GM21786 (cell line): Measurements from ENCODE around the gene A4GNT.
"Not testable (repeated sequence)": the region's sequence is repeated elsewhere in the genome, so short reads cannot be mapped to it uniquely, and the experiment has no call there.

Source experiments
- ATAC-seq: cut with Tn5 transposase; IDR thresholded peaks from one replicate; pipeline ENCODE4 v1.9.1; 2021; ENCODE audit not compliant: unreplicated experiment

The A4GNT gene

DNA sequence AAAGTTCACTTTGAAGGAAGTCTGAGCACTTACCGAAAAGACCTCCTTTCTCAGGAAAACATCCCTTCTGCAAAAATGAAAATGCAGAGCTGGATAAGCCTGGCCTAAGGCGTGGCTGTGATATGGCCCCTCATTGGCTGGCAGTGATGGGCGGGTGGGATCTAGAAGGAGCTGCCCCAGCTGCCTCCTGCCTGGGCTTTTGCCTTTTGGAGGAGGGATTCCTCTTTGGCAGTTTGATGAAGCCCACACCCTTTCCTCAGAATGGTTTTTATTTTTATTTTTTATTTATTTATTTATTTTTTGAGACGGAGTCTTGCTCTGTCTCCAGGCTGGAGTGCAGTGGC lies 12.8 kb downstream of the A4GNT start:
- ATAC-seq: no peak

GRCh38 chr3:138118612-138119422 lies 13.4 kb downstream of the A4GNT start:
- peak; percentile 83 for ATAC-seq

- ATAC-seq: no peak
These were observed 16.9 kb downstream of the A4GNT start, which contains the start of gene DZIP1L for GRCh38 chr3:138114988-138115971. Gene DZIP1L, minus strand, starts transcription at chr3:138115608. Its CDS starts 11,637 bp downstream, at chr3:138103971.

DNA sequence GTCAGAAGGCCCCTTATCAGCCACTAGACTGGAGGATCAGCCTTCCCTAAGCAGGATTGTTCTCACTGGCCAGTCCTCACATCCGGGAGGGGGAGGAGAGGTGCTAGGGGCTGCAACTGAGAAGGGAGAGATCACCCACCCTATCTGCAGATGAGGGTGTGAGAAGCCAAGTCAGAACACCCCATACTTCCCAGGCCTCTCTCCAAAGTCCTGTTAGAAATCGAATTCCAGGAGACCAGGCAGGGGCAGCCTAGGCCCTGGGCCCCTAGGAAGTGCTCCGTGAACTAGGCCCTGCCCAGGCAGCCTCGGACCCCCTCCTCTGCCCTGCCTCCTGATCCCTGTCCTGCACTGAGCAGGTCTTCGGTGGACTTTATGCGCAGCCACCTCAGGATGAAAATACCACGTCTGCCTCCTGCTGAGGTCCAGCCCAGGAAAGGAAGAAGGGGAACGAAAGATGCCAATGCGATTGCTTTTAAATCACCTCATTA lies 17.7 kb downstream of the A4GNT start:
- no peak for ATAC-seq

DNA sequence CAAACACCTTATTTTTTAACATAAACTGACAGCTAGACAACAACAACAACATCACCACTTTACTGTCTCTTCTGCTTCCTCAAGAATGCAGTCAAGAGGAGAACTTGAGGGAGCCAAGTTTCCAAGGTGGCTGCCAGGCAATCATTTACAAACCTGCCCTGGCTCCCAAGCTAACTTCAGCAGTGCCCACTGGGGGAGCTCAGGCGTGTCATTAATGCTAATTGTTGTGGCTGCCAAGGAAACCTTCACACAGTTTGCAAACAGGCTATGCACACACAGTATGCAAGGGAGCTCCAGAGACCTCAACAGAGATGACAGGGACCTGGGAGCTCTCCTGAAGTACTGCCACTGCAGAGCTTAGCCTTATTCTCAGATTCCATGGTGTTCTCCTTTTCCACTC lies 18.9 kb downstream of the A4GNT start:
- no peak for ATAC-seq

- no peak for ATAC-seq
These were observed 19.8 kb downstream of the A4GNT start for GRCh38 chr3:138112362-138112761.

DNA sequence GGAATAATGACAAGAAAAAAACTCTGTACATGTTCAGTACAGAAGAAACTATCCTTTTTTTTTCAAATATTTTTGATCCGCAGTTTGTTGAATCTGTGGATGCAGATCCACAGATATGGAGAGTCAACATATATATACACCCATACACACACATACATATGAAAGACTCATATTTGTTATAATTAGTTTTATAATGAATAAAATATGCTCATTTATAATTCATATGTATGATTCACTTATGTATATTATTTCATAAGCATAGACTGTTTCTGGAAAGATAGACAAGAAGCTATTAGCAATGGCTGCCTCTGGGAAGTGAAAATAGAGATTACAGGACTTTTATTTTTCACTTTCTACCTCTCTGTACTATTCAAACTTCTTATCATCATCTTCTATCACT lies 26.6 kb downstream of the A4GNT start:
- no peak for ATAC-seq

GRCh38 chr3:138103466-138103865 lies 28.7 kb downstream of the A4GNT start:
- ATAC-seq: no peak

DNA sequence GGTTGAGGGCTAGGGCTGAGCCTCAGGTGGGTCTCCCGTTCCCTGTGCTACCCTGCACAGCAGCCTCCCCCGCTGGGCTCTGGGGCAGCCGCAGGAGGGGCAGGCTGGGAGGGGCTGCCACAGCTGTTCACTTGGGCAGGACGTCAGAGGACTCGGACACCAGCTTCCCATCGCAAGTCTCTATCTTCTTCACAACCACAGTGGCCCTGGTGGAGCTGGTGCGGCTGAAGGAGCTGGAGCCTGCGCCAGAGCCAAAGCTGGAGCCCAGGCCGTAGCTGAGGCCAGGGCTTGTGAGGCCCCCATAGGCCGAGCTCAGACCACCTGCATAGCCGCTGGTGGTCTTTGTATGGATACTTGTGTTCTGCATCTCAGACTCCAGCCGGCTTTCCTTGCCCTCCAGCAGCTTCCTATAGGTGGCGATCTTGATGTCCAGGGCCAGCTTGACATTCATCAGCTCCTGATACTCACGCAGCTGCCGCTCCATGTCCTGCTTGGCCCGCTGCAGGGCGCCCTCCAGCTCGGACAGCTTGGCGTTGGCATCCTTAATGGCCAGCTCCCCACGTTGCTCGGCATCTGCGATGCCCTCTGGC lies 30.7 kb downstream of the A4GNT start:
- not testable (repeated sequence) for ATAC-seq

DNA sequence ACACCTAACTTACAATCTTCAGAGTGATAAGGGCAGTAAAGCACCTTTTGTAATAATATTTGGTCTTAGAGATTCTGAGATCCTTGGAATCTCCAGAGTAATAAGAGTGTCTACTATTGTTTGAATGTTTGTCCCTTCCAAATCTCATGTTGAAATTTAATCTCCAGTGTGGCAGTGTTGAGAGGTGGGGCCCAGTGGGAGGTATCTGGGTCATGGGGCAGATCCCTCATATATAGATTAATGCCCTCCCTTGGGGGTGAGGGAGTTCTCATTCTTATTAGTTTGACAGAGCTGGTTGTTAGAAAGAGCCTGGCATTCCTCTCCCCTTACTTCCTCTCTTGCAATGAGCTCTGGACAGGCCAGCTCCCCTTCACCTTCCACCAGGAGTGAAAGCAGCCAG lies 32.8 kb downstream of the A4GNT start:
- no peak for ATAC-seq

DNA sequence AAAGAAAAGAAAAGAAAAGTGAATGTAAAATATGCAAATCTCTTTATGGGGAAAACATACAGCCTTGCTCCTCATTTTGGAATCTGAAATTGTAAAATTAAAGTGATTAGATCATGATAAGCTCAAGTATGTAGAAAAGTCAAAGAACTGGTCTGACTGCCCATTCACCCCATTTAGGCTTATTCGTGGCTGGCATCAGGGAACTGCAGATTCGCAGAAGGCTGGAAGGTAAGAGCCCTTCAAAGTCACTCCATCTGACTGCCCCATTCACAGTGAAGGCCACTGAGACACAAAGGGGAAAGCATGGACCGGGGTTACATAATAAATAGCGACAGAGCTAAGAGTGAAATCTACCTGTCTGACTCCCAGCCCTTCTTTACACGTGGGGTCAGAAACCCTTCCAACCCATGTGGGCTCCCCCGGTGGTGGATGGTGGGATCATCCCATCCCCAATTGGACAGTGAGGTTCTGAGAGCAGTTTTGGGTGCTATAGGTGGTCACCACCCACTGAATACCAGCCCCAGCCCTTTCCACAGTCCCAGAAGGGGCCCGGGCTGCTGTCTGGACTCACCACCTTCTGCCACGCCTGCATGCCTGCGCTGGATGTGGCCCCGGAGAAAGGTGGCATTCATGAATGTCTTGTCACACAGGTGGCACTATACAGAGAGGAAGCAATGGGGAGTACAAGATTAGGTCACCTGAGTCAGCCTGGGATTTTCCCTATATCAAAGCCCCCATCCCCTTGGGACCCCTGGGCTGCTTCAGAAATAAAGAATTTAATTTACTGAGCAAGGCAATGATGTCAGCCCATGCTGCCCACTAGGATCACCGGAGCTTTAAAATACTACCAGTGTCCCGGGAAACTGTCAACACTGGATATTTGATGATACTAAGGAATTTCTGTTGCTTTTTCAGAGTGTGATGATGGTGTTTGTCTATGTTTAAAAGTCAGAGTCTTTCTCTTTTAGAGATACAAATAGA lies 34.7 kb downstream of the A4GNT start:
- no peak for ATAC-seq

GRCh38 chr3:138093721-138094120 lies 38.5 kb downstream of the A4GNT start:
- no peak for ATAC-seq

DNA sequence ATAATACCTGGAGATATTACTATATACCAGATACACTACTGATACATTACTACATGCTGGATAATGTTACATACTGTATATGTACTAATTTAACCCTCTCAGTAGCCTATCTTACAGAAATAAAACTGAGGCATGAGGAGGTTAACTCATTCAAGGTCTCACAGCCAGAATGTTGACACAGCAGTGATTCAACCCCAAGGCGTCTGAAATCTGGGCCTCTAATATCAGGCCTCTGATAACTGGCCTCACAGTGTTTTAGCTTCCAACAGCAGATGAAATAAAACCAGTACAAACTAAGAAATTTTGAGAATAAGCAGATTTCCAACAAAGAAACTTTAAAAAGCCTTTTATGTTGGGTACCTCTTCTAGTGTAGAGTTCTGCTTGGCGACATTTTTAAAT lies 40.2 kb downstream of the A4GNT start:
- ATAC-seq: no peak

- ATAC-seq: no peak
These were observed 43.1 kb downstream of the A4GNT start for GRCh38 chr3:138089091-138089490.

DNA sequence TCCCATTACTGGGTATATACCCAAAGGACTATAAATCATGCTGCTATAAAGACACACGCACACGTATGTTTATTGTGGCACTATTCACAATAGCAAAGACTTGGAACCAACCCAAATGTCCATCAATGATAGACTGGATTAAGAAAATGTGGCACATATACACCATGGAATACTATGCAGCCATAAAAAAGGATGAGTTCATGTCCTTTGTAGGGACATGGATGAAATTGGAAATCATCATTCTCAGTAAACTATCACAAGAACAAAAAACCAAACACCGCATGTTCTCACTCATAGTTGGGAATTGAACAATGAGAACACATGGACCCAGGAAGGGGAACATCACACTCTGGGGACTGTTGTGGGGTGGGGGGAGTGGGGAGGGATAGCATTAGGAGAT lies 46.4 kb downstream of the A4GNT start:
- ATAC-seq: not testable (repeated sequence)

DNA sequence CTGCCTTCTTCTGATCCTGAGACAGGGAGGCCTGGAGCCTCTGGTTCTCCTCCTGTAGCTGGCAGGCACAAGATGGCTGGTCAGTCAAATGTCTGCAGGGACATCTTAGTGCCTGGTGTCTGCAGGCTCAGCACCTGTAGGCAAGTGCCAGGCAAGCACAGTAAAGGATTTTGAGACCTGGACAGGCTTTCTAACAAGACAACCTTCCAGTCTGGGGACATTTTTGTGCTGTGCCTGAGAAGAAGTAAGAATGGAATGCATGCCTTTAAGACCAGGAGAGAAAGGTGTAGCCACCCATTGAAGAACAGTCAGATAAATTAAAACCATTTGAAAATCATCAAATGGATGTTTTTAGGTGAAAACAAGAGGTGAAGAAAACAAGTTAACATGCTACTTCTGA lies 48.0 kb downstream of the A4GNT start:
- no peak for ATAC-seq

GRCh38 chr3:138082992-138083386 lies 49.2 kb downstream of the A4GNT start:
- no peak for ATAC-seq

GRCh38 chr3:138082085-138082991 lies 49.9 kb downstream of the A4GNT start:
- ATAC-seq: no peak
